ENCODE results near the gene COL13A1.

DNA sequence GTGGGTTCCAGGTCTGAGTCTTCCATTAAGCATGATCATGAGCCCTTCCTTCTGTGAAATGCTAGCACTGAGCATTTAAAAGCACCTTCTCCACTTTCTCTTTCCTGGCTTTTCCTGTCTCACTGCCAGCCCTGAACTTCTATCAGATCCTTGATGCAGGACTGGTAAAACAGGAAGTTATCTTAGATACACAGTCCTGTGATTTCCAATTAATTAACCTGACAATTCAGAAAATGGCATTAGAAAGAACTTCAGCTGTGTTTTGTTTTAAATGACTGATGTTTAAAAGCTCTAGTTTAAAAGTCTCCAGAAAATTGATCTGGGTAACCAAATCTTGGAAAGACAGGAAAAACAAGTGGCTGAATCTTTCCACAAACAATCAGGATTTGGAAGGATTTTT, 172.0 kb downstream of the COL13A1 start:
- TF ChIP-seq SMC3 (IDR thresholded peaks at IDR 0.05; ENCODE audit: low read depth, low read length) (no peak), CHD2 (IDR thresholded peaks at IDR 0.05; ENCODE audit: low read length, partially characterized antibody) (no peak), YY1 (IDR thresholded peaks at IDR 0.05; ENCODE audit: low read depth) (no peak)
- TF ChIP-seq, protein P1, sequence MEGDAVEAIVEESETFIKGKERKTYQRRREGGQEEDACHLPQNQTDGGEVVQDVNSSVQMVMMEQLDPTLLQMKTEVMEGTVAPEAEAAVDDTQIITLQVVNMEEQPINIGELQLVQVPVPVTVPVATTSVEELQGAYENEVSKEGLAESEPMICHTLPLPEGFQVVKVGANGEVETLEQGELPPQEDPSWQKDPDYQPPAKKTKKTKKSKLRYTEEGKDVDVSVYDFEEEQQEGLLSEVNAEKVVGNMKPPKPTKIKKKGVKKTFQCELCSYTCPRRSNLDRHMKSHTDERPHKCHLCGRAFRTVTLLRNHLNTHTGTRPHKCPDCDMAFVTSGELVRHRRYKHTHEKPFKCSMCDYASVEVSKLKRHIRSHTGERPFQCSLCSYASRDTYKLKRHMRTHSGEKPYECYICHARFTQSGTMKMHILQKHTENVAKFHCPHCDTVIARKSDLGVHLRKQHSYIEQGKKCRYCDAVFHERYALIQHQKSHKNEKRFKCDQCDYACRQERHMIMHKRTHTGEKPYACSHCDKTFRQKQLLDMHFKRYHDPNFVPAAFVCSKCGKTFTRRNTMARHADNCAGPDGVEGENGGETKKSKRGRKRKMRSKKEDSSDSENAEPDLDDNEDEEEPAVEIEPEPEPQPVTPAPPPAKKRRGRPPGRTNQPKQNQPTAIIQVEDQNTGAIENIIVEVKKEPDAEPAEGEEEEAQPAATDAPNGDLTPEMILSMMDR (IDR thresholded peaks at IDR 0.05) = no peak
- TF ChIP-seq, protein P2, sequence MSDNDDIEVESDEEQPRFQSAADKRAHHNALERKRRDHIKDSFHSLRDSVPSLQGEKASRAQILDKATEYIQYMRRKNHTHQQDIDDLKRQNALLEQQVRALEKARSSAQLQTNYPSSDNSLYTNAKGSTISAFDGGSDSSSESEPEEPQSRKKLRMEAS (IDR thresholded peaks at IDR 0.05; ENCODE audit: low read depth) = no peak
- TF ChIP-seq, protein P3, sequence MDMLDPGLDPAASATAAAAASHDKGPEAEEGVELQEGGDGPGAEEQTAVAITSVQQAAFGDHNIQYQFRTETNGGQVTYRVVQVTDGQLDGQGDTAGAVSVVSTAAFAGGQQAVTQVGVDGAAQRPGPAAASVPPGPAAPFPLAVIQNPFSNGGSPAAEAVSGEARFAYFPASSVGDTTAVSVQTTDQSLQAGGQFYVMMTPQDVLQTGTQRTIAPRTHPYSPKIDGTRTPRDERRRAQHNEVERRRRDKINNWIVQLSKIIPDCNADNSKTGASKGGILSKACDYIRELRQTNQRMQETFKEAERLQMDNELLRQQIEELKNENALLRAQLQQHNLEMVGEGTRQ (IDR thresholded peaks at IDR 0.05; ENCODE audit: borderline replicate concordance, low read depth, low read length) = no peak
- TF ChIP-seq, protein P4, sequence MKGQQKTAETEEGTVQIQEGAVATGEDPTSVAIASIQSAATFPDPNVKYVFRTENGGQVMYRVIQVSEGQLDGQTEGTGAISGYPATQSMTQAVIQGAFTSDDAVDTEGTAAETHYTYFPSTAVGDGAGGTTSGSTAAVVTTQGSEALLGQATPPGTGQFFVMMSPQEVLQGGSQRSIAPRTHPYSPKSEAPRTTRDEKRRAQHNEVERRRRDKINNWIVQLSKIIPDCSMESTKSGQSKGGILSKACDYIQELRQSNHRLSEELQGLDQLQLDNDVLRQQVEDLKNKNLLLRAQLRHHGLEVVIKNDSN (IDR thresholded peaks at IDR 0.05; ENCODE audit: borderline replicate concordance, low read depth) = no peak

All from SK-N-SH (cell line).